Common myeloid progenitor, CD34-positive (primary cell): Measurements from ENCODE around the gene STT3B. TPM values are rescaled to one million over a fixed set of nuclear protein-coding genes. Genes with fewer than 3 reads are reported as not detected.

Experiments used
- CTCF ChIA-PET: fragments of 350-600 bp; sonication (Branson Sonifier 250); formaldehyde crosslinking; loops from one replicate; lab custom pipeline; 2021; ENCODE audit warnings: antibody characterized with exemption; lab: Charles Lee
- POLR2A ChIA-PET: fragments of 350-600 bp; sonication (Branson Sonifier 250); formaldehyde crosslinking; loops from one replicate; lab custom pipeline; 2021; ENCODE audit warnings: antibody characterized with exemption; lab: Charles Lee
- DNase-seq, 3 donors: peaks; one replicate each; pipeline versions ENCODE4 v3.0.0 to v3.0.0-alpha.2; 2013
- H3K27ac ChIP-seq, 2 experiments: 1 replicate in 1 of 2; 2 replicates in 1 of 2; pipeline ENCODE4 v1.7.0; 2013; ENCODE audit warnings: inconsistent platforms in 2 of 2, low read length in 2 of 2, mild to moderate bottlenecking in 2 of 2, low read depth in 1 of 2, moderate library complexity in 1 of 2; ENCODE audit not compliant: severe bottlenecking in 2 of 2, insufficient read depth in 1 of 2, poor library complexity in 1 of 2
- H3K27me3 ChIP-seq, 5 experiments: replicated peaks in 2 of 5; 1 replicate in 3 of 5; 2 replicates in 2 of 5; pipeline versions ENCODE4 v1.6.1 to v1.7.0; 2013; ENCODE audit warnings: low read length in 4 of 5, mild to moderate bottlenecking in 2 of 5, moderate library complexity in 2 of 5, inconsistent platforms in 1 of 5; ENCODE audit not compliant: insufficient read depth in 5 of 5, control insufficient read depth in 4 of 5
- H3K36me3 ChIP-seq, 4 experiments: 1 replicate in 2 of 4; 2 replicates in 2 of 4; pipeline versions ENCODE4 v1.6.1 to v1.7.0; 2013; ENCODE audit warnings: low read length in 3 of 4, control low read depth in 1 of 4, mild to moderate bottlenecking in 1 of 4; ENCODE audit not compliant: control insufficient read depth in 4 of 4, insufficient read depth in 4 of 4
- H3K4me1 ChIP-seq, 4 experiments: 1 replicate in 3 of 4; 2 replicates in 1 of 4; pipeline versions ENCODE4 v1.6.1 to v1.7.1; 2013; ENCODE audit warnings: low read length in 3 of 4, mild to moderate bottlenecking in 3 of 4, control low read depth in 1 of 4, inconsistent platforms in 1 of 4, moderate library complexity in 1 of 4; ENCODE audit not compliant: control insufficient read depth in 4 of 4, insufficient read depth in 4 of 4; ENCODE audit errors: control extremely low read depth in 1 of 4
- H3K4me3 ChIP-seq, 7 experiments: 1 replicate in 4 of 7; 2 replicates in 3 of 7; pipeline versions ENCODE4 v1.5.1 to v1.7.0; 2013; ENCODE audit warnings: mild to moderate bottlenecking in 7 of 7, low read length in 6 of 7, moderate library complexity in 6 of 7, inconsistent platforms in 2 of 7, low read depth in 2 of 7, control low read depth in 1 of 7; ENCODE audit not compliant: insufficient read depth in 4 of 7, control insufficient read depth in 1 of 7; ENCODE audit errors: extremely low read depth in 1 of 7
- H3K9me3 ChIP-seq, 5 experiments: 1 replicate in 4 of 5; 2 replicates in 1 of 5; pipeline versions ENCODE4 v1.6.1 to v1.7.1; 2013; ENCODE audit warnings: low read length in 4 of 5, mild to moderate bottlenecking in 2 of 5, inconsistent platforms in 1 of 5, low read depth in 1 of 5, moderate library complexity in 1 of 5; ENCODE audit not compliant: control insufficient read depth in 4 of 5, insufficient read depth in 2 of 5; ENCODE audit errors: control extremely low read depth in 1 of 5
- WGBS: methylation state at CpG from one replicate; pipeline ENCODE4 v1.1.5; 2013; ENCODE audit not compliant: insufficient coverage; 5-methylcytosine and 5-hydroxymethylcytosine counted together
- polyA plus RNA-seq: library from polyadenylated mRNA; unstranded; fragments of 120-200 nt; gene quantifications from one replicate; pipeline ENCODE4 v1.2.1, GENCODE V29; 2013

STT3B gene
- 196 TPM for polyA plus RNA-seq

DNA sequence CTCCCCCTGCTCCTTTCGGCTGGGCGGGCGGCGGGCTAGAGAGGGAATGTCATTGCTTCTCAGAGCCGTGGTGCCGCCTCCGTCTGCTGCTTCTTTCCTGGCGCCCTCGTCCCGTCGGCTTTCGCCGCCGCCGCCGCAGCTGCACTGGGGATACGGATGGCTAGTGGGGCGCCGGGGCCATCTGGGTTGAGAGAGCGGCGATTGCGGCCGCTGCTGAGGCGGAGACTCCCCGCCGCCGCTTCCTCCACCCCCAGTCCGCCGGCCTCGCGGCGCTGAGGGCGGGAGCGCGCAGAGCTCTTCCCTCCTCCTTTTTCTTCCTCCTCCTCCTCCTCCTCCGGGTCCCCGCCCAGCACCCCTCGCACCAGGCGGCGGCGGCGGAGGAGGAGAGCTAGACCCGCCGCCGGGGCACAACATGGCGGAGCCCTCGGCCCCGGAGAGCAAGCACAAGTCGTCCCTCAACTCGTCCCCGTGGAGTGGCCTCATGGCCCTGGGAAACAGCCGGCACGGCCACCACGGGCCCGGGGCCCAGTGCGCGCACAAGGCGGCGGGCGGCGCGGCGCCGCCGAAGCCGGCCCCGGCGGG is at the start of gene STT3B:
Gene STT3B (plus strand): TSS at position 339 of the 582 bp plus-strand sequence. CDS start 74 bp downstream, at position 413.
- 0% methylated on average over 58 of the region's 68 CpGs for WGBS
- H3K4me3 ChIP-seq: peak within 1 kb of the TSS; percentile 82 to 99 (median 91)
- H3K4me1 ChIP-seq: peaks cover 38 to 63% (median 50%) of the 10 kb centered on the region in 4 experiments
- peaks cover 0 to 3% (median 0%) of the 10 kb centered on the region in 5 experiments for H3K9me3 ChIP-seq
- peak within 1 kb of the TSS; percentile 90 to 97 for H3K27ac ChIP-seq
- CTCF ChIA-PET: interaction anchor here (0.9 to 6.5 kb wide), 14 partner anchors 9 to 264 kb away, joined by 3 to 48 read pairs (median 4); no protein-coding TSS in a partner anchor
- POLR2A ChIA-PET: interaction anchor here (0.5 to 3.1 kb wide), 12 partner anchors 10 to 546 kb away, joined by 3 to 21 read pairs (median 4); no protein-coding TSS in a partner anchor
- H3K36me3 ChIP-seq: peaks cover 0 to 5% (median 3%) of the 10 kb centered on the region in 4 experiments
- no peak for DNase-seq
- no peaks in the 10 kb centered on the region for H3K27me3 ChIP-seq

DNA sequence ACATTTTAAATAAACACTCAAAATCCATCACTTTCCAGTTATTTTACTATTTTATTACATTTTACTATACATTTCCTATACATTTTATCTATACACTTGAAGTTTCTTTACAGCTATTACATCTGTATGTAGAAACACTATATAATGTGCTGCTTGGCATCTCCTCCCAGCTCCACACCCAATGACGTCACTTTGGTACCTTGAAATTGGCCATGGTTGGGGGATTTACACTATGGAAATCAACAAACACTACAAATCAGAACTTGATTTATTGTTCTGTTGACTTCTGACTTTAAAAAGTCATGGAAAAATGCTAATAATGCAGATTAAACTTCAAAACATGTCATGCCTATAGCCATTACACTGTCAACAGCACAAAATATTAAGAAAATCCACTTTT is 48.9 kb upstream of the STT3B start:
- POLR2A ChIA-PET: no interaction called here
- CTCF ChIA-PET: no interaction called here
- H3K9me3 ChIP-seq: peaks cover 0 to 4% (median 0%) of the 10 kb centered on the region in 5 experiments
- no peak overlapping the region for H3K4me3 ChIP-seq
- no peak overlapping the region for H3K27ac ChIP-seq
- DNase-seq: no peak
- H3K36me3 ChIP-seq: no peaks in the 10 kb centered on the region
- no peaks in the 10 kb centered on the region for H3K27me3 ChIP-seq
- H3K4me1 ChIP-seq: peaks cover 0 to 13% (median 5%) of the 10 kb centered on the region in 4 experiments
- WGBS: no CpG with 5 or more reads among the region's 1 CpG

DNA sequence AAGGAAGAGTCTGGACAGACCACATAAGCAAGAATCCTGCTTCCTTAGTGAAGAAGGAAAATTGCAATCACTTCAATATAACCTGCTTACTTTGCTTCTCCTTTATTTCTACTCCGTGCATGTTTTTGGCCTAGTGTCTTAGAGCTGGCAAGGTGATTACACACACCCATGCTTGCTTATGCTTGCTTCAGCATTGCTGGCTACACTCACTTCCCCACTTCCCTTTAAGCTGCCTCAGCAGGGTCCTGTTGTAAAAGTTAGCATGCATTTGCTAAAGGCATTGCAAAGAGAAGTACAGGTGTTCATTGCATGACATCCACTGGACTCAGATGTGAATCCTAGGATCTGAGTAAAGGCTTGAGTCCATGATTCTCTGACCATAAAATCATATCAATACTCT is 47.5 kb upstream of the STT3B start:
- H3K36me3 ChIP-seq: no peaks in the 10 kb centered on the region
- H3K9me3 ChIP-seq: no peaks in the 10 kb centered on the region
- no peak overlapping the region for H3K4me3 ChIP-seq
- H3K27me3 ChIP-seq: no peaks in the 10 kb centered on the region
- peak; percentile 17 to 83 (median 73) for DNase-seq
- no peak overlapping the region for H3K27ac ChIP-seq
- CTCF ChIA-PET: no interaction called here
- peaks cover 0 to 13% (median 5%) of the 10 kb centered on the region in 4 experiments for H3K4me1 ChIP-seq
- WGBS: 0% methylated on average over 1 of the region's 1 CpG
- POLR2A ChIA-PET: interaction anchor here (0.6 kb wide), 2 partner anchors 9 to 426 kb away, joined by 3 to 6 read pairs; no protein-coding TSS in a partner anchor

DNA sequence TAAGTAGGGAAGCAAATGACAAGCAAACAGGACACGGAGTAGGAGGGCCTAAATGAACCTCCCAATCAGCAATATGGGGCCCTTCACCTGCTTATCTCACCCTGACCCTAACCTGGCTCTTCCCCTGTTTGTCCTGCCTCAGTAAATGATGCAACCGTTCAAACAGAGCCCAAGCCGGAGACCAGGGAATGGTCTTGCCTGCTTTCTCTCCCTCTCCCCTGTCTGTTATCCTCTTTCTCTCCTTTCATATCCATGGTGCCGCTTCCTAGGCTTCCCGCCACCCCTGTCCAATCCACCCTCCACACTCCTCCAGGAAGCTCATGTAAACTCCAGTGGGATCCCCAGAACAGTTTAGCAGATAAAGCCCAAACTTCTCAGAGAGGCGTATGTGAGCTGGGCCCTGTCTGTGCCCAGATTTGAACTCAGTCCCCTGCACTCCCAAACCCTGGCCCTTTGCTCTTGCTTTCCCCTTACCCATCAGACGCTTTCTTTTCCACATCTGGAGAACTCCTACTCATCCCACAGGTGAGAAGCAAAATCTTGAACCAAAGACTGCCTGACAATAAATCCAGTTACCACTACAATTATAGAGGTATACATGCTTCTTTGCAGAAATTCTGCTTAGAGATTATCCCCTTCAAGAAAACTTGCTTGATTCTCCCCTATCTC is 45.7 kb upstream of the STT3B start:
- ChIA-PET POLR2A (no interaction called here), CTCF (no interaction called here)
- Histone ChIP-seq H3K36me3 (no peaks in the 10 kb centered on the region), H3K27ac (no peak overlapping the region), H3K4me1 (peaks cover 0 to 13% (median 5%) of the 10 kb centered on the region in 4 experiments), H3K4me3 (no peak overlapping the region), H3K27me3 (no peaks in the 10 kb centered on the region), H3K9me3 (peaks cover 0 to 5% (median 0%) of the 10 kb centered on the region in 5 experiments)
- DNase-seq: no peak
- 86% methylated on average over 7 of the region's 7 CpGs for WGBS

DNA sequence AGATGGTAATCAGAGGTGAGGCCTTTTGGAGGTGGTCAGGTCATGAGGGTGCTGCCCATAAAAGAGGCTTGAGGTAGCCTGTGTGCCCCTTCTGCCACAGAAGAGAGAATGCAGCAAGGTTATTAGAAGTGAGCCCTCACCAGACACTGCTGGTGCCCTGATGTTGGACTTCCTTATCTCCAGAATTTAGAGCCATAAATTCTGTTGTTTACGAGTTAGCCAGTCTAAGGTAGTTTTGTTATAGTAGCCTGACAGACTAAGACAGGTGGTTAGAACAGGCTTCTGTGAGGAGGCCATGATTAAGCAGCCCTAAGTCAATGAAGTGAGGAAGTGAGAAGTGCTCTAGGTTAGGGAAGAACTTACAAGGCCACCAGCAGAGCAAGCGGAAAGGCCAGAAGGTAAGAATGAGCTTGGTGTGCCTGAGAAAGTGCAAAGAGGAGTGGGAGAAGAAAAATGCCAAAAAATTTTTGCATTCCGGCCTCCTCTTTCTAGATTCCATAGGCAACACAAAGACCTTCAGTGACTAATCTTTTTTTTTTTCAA is 44.2 kb upstream of the STT3B start:
- ChIA-PET CTCF (no interaction called here), POLR2A (no interaction called here)
- peak in 1 of 3 donors; percentile 13 for DNase-seq
- Histone ChIP-seq H3K27ac (no peak overlapping the region), H3K36me3 (no peaks in the 10 kb centered on the region), H3K4me1 (peaks cover 0 to 13% (median 5%) of the 10 kb centered on the region in 4 experiments), H3K9me3 (peaks cover 0 to 15% (median 0%) of the 10 kb centered on the region in 5 experiments), H3K27me3 (no peaks in the 10 kb centered on the region), H3K4me3 (no peak overlapping the region)
- 90% methylated on average over 2 of the region's 3 CpGs for WGBS

DNA sequence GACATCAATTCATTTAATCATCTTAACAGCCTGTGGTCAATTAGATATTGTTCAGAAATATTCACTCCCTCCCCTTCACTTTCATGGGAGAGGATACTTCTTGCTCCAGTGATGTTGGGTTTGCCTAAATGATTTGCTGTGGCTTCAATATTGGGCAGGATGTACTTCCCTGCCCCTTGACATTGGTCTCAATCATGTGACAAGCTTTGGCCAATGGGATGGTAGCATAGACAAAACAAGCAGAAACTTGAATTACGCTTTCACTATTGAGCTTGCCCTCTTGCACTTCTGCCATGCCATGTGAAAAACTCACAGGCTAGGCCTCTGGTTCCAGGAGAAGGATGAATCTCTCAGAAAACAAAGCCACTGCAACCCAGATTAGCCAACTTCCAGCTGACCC is 42.2 kb upstream of the STT3B start:
- no peak for DNase-seq
- POLR2A ChIA-PET: no interaction called here
- Histone ChIP-seq H3K27ac (no peak overlapping the region), H3K4me1 (peaks cover 0 to 5% (median 2%) of the 10 kb centered on the region in 4 experiments), H3K9me3 (peaks cover 0 to 15% (median 0%) of the 10 kb centered on the region in 5 experiments), H3K27me3 (no peaks in the 10 kb centered on the region), H3K36me3 (no peaks in the 10 kb centered on the region), H3K4me3 (no peak overlapping the region)
- 100% methylated on average over 1 of the region's 1 CpG for WGBS
- CTCF ChIA-PET: no interaction called here
